Lower leg skin (tissue), 3 donors: ENCODE measurements around the gene BRD1.

Source experiments
- POLR2A ChIP-seq, 2 donors: fragments of 450-650 bp; IDR thresholded peaks; one replicate each; pipeline ENCODE4 v1.6.1; 2016 to 2017; ENCODE audit warnings: antibody characterized with exemption in 2 of 2, mild to moderate bottlenecking in 1 of 2, moderate library complexity in 1 of 2
- TF ChIP-seq, protein P1 (sequence below), 3 donors: fragments of 450-650 bp; IDR thresholded peaks; one replicate each; pipeline ENCODE4 v1.5.1; 2016; ENCODE audit warnings: antibody characterized with exemption in 3 of 3, mild to moderate bottlenecking in 3 of 3, moderate library complexity in 2 of 3

DNA sequence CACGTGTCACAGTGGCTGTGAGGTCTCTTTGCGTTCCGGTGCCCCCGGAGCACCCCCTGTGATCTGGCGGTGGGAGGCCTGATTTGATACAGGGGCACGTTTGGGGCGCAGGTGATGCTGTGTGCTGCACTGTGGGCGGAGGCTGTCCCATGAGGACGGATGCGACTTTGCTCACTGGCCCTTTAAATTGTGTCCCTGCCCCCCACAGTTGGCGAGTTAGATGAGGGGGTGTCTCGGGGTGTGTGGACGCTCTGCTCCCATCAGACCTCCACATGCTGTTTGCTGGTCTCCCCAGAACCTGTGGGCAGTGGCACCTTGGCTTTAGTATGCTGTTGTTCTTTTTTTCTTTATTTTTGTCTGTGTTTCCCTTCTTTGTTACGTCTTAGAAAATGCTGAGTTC is 31.2 kb upstream of the BRD1 start:
- TF ChIP-seq, protein P1, sequence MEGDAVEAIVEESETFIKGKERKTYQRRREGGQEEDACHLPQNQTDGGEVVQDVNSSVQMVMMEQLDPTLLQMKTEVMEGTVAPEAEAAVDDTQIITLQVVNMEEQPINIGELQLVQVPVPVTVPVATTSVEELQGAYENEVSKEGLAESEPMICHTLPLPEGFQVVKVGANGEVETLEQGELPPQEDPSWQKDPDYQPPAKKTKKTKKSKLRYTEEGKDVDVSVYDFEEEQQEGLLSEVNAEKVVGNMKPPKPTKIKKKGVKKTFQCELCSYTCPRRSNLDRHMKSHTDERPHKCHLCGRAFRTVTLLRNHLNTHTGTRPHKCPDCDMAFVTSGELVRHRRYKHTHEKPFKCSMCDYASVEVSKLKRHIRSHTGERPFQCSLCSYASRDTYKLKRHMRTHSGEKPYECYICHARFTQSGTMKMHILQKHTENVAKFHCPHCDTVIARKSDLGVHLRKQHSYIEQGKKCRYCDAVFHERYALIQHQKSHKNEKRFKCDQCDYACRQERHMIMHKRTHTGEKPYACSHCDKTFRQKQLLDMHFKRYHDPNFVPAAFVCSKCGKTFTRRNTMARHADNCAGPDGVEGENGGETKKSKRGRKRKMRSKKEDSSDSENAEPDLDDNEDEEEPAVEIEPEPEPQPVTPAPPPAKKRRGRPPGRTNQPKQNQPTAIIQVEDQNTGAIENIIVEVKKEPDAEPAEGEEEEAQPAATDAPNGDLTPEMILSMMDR (IDR thresholded peaks at IDR 0.05), result no peak
- no peak for TF ChIP-seq POLR2A (IDR thresholded peaks at IDR 0.05)
